GM21619 (cell line): ENCODE results near the gene STK11.
A peak's percentile ranks its signal among the peaks of the same experiment; 100 is the strongest.

ENCODE experiments used
- ATAC-seq: cut with Tn5 transposase; IDR thresholded peaks from one replicate; pipeline ENCODE4 v1.9.1; 2021; ENCODE audit not compliant: unreplicated experiment

The STK11 gene

DNA sequence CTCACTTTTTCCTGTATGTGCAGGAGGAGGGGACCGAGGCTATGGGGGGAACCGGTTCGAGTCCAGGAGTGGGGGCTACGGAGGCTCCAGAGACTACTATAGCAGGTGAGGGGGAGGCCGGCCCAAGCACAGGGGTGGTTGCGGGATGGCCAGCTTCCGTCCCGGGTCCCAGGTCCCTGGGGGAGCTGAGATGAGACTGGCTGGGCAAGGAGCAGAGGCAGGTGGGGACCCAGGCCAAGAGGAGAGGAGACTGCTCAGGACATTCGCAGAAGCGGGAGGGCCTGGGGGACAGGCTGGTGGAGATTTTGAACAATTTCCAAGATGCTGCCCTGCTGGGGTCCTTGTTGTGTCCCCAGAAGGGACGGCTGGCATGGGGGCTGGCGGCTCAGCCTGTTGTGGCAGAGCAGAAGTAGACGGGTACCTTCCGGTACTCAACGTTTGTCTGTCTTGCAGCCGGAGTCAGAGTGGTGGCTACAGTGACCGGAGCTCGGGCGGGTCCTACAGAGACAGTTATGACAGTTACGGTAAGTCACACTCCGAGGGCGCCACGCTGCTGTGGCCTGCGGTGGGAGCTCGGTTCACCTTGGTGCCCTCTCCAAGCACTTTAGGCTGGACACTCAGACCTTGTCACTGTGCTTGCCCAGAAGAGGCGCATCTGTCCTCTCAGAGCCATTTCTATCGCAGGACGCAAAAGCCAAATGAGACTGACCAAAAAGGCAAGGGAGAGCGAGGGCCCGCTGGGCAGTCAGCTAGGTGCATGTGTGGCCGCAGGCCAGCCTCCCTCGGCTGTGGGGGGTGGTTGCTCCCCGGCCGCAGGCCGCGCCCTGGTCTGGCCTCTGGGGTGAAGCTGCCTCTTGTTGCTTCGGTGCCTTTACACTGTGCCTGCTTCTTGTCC lies 66.2 kb downstream of the STK11 start:
- ATAC-seq: no peak

- no peak for ATAC-seq
These were observed 67.1 kb downstream of the STK11 start for GRCh38 chr19:1272423-1273262.

GRCh38 chr19:1273263-1274041 lies 67.9 kb downstream of the STK11 start:
- no peak for ATAC-seq

DNA sequence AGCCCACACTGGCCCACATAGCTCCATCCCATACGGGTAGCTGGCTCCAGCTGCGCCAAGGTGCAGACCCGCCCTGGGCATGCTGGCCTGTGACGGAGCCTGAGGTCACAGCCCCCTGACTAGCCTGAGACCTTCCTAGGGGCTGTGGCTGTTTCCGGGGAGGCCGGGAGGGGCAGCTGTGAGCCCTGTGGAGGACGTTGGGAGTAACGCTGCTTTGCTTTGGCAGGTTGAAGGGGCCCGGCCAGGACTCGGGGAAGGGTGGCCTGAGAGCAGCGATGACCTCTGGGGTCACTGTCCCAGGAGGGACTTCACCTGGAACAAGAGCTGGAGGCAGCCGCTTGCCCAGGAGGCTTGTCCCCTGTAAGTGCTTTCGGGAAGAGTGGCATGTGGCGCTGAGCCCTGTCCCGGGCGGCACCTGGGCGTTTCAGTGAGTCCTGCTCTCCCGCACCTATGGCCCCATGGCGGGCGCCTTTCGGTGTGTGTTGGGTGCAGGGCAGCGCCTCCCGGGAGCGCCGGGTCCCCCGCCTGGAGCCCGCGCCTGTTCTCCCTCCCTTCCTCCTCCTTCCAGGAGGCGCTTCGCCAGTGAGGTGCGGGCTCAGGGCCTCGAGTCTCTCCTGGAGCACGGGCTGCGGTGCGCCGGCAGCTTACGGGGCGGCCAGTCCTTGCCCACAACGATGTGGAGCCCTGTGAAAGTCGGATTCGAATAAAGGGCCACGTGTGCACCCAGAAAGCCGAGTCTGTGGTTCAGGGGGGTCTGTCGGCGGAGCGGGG lies 68.7 kb downstream of the STK11 start:
- ATAC-seq: no peak

- no peak for ATAC-seq
These were observed 69.3 kb downstream of the STK11 start for GRCh38 chr19:1274852-1275259.

- ATAC-seq: peak; percentile 63
These were observed 69.8 kb downstream of the STK11 start, which contains the start of gene FAM174C for GRCh38 chr19:1275260-1275975. Gene FAM174C, plus strand, starts transcription at chr19:1275530. Its CDS starts 20 bp downstream, at chr19:1275550.

- no peak for ATAC-seq
These were observed 70.5 kb downstream of the STK11 start for GRCh38 chr19:1275976-1276627.

DNA sequence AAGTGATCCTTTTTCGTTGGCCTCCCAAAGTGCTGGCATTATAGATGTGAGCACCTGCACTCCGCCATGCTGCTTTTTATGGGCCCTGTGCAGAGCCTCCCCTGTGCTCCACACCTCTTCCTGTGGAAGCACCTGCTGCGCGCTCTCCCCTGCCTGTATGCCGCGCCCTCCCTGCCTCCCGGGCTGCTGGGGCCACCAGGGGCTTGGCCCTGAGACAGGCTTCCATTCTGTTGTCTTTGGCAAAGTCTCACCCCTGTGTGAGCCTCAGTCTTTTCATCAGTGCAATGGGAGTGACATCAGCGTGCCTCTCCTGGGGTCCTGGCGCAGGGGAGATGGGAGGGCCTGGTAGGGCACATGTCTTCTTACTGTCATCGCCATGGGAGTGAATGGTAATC lies 71.0 kb downstream of the STK11 start:
- ATAC-seq: no peak

DNA sequence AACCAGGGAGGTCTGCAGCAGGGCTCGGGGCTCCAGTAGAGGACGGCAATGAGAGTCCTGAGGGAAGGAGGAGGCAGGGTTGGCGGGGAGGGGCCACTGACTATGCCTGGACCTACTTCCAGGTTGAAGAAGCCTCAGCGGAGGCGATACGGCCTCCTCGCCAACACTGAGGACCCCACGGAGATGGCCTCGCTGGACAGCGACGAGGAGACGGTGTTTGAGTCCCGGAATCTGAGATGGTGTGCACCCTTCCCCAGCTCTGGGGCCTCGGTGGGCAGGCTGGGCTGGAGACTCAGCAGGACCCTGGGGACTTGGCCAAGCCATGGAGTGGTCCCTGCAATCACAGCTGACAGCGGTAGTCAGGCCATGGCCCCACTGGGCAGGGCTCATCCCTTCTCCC lies 71.5 kb downstream of the STK11 start:
- ATAC-seq: no peak
